ENCODE measurements around the gene SPDEF. TPM values are rescaled to one million over a fixed set of nuclear protein-coding genes. Genes with fewer than 3 reads are reported as not detected.

Gene SPDEF
- total RNA-seq, 1 donor from 2014 or later, result 0.44 TPM

DNA sequence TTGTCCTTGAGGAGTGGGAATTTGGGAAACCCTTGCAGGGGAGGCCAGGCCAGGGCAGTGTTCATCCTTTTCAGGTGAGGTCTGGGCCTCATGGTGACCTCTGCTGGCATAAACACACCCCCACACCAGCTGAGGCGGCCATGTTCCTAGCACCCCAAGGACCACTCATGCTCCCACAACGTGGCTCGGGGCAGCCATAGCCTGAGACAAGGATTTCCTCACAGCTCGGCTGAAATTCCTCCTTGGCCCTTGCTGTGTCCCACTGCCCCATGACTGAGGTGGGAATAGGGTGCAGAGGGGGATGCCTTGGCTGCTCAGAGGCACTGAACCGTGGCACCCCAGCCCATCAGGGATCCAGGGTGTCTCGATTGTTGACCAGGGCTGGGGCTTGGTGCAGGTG is 27.3 kb upstream of the SPDEF start:
- ATAC-seq, result no peak

DNA sequence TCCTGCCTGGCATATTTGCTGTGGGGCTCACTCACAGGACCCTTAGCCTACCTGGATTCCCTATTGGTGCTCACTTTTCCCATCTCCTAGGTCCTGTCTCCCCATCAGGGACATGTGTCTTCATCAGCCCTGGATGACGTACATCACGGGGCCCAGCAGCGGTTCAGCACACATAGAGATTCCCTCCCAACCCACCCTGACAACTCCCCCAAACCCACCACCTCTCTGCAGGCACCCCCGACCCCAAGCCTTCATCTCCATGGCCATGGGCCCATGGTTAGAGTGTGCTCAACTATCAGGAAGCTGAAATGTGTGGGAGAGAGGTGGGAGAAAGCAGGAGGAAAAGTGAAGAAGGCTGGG is 25.4 kb upstream of the SPDEF start:
- no peak for ATAC-seq

DNA sequence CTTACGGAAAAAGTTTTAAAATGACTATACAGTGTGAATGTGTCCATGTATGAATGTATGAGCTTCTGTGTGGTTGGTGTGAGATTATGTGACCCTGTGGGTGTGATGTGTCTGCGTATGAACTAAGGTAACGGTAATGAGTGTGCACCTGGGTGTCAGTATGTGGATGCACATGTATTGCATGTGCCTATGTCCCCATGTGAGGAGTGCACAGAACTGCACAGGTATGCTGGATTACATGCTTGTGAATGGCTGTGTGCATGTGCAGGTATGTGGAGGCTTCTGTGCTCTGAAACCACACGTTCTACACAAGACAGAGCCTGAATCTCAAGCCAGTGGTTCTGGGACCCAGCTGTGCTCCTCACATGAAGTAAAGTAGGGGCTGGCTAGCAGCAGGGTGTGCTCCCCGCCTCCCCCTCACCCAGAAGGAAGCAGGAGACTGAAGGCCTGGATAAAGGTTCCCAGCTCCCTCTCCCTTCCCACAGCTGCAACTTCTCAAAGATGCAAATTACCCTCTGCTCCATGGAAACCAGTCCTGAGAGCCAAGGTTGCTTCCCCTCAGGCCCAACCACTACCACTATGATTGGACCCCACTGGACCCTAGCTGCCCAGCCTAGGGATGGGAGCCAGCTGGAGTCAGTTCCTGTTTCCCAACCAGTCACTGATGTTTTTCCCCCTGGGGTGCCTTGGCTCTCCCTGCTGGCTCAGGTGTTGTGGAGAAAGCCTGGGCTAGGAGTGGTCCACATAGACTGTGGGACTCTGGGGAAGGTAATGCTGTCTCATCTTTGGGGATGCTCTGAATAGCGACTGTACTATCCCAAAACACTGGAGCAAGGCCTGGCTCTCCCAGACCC is 24.8 kb upstream of the SPDEF start:
- ATAC-seq, result no peak

DNA sequence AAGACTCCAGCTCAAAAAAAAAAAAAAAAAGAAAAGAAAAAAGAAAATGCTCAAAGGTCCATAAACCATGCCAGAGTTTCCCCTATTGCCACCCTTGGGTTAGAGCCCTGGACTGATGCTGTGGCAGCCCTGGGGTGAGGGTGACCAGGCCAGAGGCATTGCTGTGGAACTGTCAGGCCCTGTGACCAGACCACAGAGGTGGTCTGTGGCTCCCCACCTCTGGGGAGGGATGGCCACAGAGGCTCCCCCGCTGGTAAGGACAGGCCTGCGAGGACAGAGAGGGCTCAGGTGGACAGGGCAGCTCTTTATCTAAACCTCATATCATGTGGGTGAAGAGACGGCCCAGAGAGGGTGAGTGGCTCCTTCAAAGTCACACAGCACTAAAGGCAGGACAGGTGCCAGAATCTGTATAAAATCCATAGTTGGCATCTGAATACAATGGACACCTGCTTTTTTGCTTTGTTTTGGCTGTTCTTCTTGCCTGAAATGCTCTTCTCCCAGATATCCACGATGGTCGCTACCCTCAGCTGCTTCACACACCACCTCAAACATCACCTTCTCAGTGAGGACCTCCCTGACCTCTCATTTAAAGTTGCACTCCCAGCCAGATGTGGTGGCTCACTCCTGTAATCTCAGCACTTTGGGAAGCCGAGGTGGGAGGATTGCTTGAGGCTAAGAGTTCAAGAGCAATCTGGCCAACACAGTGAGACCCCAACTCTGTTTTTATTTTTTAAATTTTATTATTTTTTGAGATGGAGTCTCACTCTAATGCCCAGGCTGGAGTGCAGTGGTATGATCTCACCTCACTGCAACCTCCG is 22.5 kb upstream of the SPDEF start:
- ATAC-seq, result no peak

DNA sequence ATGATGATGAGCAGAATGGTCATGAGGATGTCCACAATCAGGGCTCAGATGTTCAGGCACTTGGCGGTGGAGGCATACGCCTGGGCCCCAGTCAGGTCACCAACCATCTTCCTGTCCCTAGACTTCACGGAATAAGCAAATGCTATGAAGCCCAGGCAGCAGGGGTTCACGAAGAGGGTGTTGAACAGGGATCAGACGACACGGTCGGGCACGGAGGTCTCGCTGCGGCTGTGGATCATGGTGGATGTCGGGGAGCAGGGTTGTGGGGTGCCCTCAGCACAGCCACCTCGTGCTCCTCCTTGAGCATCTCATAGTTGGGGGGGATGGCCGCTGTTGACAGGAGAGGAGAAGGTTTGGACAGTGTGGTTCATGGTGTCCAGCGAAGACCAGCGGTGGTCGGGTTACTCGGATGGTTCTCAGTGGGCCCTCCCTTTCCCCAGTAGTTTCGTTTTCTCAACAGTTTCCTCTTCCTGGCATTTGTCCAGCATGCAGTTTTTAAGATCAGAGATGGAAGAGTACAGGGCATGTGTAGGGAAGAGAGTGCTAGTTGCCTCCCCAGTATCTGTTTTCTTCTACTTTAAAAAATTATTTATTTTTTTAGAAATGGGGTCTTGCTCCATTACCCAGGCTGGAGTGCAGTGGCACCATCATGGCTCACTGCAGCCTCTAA is 20.3 kb upstream of the SPDEF start:
- no peak for ATAC-seq

DNA sequence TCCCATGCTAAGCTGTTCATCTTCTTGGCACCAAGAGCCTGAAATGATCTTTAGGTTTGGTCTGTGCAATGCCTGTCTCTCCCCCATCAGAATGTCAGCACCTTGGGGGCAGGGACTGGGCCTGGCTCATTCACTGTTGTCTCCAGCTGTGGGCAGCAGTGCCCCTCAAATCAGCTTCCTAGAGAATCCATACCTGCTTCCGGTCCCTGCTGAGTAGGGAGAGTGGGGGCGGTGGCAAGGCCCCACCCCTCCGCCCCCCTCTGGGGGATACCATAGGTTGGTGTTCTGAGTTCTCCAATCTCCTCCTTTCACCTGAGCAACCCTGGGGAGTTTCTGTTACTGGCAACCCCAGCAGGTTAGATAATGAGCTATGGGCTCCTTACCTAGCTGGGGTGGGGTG is 19.2 kb upstream of the SPDEF start:
- ATAC-seq, result no peak

DNA sequence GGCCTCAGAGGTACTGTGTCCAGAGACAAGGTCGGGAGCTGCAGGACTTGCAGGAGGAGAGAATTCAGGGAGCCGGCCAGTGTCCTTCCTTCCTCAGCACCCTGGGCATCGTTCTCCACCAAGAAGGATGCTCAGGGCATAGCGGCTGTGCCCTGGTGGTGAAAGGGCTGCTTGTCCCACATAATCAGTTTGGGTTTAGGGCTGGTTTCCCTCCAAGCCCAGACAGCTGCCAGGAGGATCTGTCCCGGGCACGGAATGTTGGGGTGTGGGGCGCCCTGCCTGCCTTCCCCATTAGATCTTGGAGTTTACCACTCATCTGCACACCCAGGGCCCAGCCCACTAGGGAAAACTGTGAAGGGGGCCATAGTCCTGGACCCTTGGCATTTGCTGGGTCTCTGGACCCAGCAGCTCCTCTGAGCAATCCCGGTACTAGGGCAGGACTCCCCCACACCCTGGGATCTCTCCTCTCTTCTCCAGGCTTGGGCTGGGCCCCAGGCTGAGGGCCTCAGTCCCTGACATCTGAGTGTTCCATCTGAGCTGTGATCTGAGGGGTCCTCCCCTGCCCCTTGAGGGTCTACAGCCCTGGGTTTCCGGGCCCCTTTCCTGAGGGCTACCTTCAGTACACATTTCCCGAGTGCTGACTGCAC is 18.6 kb upstream of the SPDEF start:
- ATAC-seq, result no peak

DNA sequence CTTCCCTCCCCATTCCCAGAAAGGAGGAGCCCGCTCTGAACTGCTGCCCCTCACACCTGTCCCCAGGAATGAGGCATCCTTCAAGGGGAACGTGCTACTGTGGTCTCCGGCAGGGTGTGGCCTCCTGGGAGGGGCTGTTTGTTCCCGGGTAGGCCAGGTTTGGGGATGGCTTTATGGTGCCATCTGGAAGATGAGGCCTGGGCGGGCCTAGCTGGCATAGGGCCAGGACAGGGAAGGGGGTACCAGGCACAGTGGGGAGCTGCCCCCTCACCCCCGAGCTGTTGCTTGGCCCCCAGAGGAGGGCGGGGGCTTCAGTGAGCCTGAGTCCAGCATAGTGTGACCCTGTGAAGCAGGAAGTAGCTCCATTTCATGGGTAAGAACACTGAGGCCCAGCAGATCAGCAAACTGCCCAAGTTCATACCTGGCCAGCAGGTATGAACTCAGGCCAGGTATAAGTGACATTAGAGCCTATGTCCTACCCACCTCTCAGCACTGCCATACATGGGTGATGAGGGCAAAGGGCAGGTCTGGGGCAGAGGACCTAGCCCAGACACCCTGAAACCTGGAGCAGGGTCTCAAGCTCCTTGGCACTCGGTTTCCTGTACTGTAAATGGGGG is 17.5 kb upstream of the SPDEF start:
- no peak for ATAC-seq

DNA sequence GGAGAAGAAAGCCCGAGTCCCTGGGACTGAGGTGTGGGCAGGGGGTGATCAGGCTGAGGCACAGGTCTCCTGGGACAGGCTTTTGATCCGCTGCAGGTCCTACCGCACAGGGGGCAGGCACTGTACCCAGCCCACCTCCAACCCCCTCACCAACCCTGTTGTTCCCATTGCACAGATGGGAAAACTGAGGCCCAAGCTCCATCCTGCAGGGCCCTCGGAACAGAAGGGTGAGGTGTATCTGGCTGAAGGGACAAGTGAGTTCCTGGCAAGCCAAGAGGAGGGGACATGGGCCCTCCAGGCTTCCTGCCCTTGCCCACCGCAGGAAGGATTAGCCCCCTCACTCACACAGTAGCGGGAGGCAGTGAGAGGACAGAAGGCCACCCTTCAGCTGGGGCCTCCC is 16.5 kb upstream of the SPDEF start:
- no peak for ATAC-seq

DNA sequence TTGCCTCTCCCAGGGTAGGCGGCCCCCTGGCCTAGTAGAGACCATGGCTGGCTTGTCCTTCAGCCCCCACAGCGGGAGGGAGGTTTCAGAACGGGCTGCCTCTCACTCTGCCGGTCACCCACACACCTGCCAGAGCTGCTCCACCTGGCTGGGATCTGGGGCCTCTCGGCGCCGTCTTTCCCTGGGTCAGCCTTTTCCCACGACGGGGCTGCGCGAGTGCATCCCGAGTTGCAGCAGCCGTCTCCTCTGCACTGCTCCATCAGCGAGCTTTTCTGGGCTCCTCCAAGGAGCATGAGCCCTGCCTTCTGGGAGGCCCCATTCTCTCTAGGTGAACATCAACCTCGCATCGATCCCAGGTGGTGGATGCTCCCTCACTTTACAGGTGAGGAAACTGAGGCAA is 15.9 kb upstream of the SPDEF start:
- ATAC-seq, result no peak

DNA sequence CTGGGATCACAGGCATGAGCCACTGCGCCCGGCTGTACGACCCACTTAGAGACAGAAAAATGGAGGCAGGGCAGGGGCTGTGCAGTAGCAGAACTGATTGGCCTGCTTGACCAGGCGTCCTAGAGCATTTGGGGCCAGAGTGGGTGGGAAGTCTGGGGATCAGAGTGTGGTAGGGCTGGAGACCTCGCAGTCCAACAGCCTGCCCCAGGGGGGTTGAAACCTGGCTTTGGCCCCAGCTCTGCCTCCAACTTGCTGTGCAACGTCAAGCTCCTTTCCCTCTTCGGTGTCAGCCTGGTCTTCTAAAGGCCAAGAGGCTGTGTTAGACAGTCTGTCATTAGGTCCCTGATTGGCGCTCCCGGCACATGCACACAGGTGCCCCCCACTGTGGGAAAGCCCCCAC is 15.3 kb upstream of the SPDEF start:
- no peak for ATAC-seq

DNA sequence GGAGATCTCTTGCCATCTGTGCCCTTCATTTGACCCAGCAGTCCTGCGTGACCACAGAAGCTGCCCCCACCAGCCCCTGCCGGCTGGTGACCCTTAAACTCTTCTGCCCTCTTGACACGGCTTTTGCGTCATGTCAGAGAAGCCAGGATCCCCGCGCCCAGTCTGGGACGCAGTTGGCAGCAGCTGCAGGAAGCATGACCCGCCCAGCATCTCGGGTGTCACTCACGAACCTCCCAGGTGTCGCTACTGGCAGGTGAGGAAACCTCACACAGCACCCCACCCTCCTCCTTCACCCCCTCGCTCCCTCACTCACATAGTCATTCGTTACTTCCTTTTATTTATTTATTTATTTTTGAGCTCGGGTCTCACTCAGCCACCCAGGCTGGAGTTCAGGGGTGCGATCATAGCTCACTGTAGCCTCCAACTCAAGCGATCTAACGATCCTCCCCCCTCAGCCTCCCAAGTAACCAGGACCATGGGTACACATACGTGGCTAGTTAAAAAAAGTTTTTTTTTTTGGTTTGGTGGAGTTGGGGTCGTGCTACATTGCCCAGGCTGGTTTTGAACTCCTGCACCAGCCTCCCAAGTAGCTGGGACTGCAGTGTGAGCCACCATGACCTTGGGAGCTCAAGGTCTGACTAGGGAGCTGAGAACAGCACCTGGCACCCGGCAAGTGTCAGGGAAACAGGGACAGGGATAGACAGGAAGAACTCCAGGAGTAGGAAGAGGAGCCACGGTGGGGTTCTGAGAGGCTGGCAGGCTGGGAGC is 14.1 kb upstream of the SPDEF start:
- no peak for ATAC-seq

DNA sequence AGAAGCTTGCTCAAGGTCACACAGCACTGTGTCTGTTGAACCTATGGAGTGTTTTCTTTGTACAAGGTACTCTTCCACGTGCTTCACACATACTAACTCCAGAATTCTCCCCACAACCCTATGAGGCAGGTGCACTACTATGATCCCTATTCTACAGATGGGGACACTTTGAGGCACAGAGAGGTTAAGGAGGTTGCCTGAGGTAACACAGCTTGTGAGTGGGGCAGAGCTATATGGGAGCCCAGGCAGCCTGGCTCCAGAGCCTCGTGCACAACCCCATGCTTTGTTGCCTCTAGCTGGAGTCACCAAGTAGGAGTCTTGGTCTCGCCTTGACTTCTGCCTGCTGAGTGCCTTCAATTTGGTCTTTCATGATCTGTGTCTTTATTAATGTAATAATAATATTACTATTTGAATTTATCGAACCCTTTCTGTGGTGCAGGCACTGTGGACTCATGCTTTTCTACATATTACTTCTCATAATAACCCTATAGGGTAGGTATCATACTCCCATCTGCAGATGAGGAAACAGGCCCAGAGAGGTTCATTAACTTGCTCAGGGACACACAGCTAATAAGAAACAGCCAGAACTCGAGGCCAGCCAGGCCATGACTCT is 13.3 kb upstream of the SPDEF start:
- no peak for ATAC-seq

DNA sequence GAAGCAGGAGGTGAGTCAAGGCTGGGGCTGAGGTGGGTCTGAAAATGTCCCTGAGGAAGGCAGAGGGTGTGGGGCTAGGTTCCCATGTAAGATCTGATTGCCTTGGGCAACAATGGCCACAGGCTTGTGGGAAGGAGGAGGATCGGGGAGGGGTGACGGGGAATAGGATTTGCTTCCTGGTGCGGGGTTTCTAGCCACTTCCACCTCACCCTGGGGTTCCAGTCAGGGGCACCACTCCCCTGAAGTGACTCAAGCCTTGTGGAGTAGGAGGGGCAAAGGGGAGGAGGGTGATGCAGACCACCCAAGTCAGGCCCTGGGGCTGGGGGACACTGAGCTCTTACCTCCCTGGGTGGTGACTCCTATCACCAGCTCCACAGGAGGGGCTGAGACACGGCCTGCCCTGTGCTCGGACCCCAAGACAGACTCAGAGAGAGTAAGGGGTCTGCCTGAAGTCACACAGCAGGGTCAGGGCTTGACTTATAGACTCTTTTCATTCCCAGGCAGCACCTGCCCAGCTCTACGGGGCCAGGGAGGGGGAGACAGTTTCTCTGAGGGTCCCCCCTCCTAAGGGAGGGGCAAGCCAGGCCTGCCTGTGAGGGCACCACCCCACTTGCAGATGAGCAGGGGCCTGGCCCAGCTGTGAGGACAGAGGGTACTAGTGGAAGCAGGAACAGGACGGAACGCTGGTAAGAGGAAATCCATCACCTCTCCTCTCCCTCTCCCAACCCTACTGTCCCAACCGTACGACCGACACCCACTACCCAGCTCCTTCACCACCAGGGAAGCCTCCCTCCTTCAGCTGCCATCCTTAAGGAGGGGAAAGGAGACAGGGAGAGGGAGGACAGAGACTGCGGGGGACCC is 12.4 kb upstream of the SPDEF start:
- no peak for ATAC-seq

DNA sequence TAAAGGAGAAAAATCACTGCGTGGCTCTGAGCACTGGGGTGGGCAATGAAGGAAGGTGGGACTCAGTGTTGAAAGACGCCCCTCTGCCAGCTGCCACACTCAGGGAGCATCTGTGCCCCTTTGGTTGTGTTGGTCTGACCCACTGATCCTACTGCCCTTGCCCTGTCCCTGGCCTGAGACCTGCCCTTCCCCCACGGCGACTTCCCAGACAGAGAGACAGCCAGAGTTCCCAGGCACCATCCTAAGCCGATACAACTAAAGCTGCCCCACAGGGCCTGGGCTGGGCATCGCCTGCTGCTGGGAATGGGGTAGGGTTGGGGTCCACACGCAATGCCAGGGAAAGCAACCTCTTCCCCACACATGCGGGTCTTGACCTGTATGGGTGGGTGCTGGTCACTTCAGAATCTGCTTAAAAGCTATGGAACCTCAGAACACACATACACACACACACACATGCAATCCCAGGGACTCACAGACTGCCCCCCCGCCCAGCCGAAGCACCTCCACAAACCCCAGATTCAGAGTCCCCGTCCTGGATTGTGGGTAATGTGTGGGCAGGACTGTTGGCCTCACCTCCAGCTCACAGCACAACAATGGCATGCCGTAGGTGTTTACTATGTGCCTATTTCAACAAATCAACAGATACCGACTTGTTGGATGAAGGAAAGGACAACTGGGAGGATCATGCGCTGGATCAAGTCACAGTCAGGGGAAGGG is 10.9 kb upstream of the SPDEF start:
- ATAC-seq, result no peak

DNA sequence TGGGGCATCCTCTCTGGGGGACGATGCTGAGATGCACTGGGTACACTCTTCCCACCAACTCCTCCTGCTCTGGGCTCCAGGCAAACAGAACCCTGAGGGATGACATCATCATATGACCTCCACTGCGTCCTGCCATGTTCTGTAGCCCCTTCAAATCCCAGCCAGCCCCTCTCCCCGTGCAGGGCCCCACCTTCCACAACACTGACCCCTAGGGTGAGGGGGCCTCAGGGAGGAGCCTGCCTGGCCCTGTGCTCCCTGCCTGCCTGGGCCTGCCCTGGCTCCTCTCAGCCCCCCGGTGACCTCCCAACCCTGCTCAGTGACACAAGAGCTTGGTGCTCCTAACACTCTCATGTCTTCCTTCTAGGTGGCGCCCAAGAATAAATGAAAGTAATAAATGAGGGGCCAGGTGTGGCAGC is 9.6 kb upstream of the SPDEF start:
- no peak for ATAC-seq

DNA sequence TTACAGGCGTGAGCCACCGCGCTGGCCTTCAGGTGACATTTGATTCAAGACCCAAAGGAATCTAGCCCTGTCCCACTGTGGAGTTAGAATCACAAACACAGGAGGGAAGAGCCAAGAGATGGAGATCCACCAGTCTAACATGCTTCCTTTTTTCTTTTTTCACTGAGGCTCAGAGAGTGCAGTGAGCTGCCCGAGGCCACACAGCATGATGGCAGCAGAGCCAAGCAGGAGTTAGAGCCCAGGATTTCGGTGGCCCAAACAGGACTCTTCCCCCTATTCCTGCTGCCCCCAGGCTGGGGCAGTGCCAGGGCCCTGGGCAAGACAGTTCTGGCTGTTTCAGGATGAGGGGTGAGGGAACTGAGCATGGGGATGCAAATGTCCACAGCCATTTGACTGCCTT is 8.1 kb upstream of the SPDEF start:
- no peak for ATAC-seq

DNA sequence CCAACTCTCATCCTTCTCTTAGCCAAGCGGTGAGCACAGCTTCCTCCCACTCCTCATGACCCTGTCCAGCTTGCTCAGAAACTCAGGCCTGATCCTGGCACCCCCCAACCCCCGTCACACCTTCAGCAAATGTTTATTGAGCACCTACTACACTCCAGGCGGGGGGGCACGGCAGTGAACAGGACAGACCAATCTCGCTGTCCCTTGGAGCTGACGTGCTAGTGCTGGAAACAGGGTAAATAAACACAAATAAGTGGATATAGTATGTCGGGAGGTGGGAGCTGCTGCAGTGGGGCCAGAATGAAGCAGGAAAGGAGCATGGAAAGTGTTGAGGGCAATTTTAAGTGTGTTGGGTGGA is 7.4 kb upstream of the SPDEF start:
- no peak for ATAC-seq

DNA sequence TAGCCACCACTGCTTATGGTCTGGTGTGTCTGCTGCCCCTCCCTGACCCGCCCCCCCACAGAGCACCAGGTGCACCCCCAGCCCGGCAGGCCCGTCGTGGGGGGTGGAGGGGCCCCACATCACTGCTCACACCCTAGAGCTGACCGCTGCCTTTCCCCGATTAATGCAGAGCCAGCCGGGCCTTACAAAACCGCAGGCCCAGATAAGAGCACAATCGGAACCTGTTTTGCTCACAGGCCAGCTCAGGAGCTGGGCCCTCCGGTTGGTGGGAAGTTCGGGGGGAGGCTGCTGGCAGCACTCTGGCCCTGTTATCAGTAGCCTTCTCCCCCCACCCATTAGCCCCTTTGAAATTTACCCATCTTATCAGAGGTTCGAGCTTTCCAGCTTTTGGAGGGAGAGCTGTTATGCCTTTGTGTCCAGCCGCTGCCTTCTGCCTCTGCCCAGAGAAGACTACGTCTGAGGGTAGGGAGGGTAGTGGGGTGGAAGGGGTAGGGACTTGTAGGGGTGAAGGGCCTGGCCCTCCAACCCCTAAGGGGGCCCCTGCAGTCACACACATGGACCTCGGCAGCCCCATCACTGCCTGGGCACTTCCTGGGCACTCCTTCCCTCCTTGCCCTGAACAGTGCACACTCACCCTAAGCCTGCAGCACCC is 6.9 kb upstream of the SPDEF start:
- no peak for ATAC-seq
